GM23248 (cell line): ENCODE results near the gene ZDHHC6. TPM values are rescaled to one million over a fixed set of nuclear protein-coding genes. Genes with fewer than 3 reads are reported as not detected.

Source experiments
- DNase-seq: peaks from one replicate; pipeline ENCODE4 v3.0.0-alpha.2; 2015
- H2AFZ ChIP-seq: fragments of 200-600 bp; sonication (generic); 2 replicates; pipeline ENCODE4 v1.6.1; 2016; ENCODE audit warnings: antibody characterized with exemption
- H3F3A ChIP-seq: fragments of 200-600 bp; sonication (generic); 2 replicates; pipeline ENCODE4 v1.6.1; 2016; ENCODE audit warnings: mild to moderate bottlenecking, antibody characterized with exemption, mixed run types; ENCODE audit not compliant: insufficient read depth
- H3K27ac ChIP-seq: fragments of 200-600 bp; sonication (generic); 2 replicates; pipeline ENCODE4 v1.5.1; 2016; ENCODE audit warnings: mild to moderate bottlenecking
- H3K27me3 ChIP-seq: fragments of 200-600 bp; sonication (generic); replicated peaks from 2 replicates; pipeline ENCODE4 v1.6.1; 2016; ENCODE audit warnings: mild to moderate bottlenecking; ENCODE audit not compliant: insufficient read depth
- H3K36me3 ChIP-seq: fragments of 200-600 bp; sonication (generic); 2 replicates; pipeline ENCODE4 v1.6.1; 2016; ENCODE audit warnings: low read depth, mild to moderate bottlenecking
- H3K4me1 ChIP-seq: fragments of 200-600 bp; sonication (generic); 2 replicates; pipeline ENCODE4 v1.6.1; 2016; ENCODE audit warnings: mild to moderate bottlenecking; ENCODE audit not compliant: insufficient read depth
- H3K4me2 ChIP-seq: fragments of 200-600 bp; sonication (generic); one replicate; pipeline ENCODE4 v1.6.1; 2016; ENCODE audit warnings: mild to moderate bottlenecking; ENCODE audit not compliant: unreplicated experiment
- H3K4me3 ChIP-seq: fragments of 200-600 bp; sonication (generic); 2 replicates; pipeline ENCODE4 v1.5.1; 2016; ENCODE audit warnings: mild to moderate bottlenecking
- H3K79me2 ChIP-seq: fragments of 200-600 bp; sonication (generic); 2 replicates; pipeline ENCODE4 v1.6.1; 2016; ENCODE audit warnings: mild to moderate bottlenecking; ENCODE audit not compliant: insufficient read depth
- H3K9ac ChIP-seq: fragments of 200-600 bp; sonication (generic); 2 replicates; pipeline ENCODE4 v1.6.1; 2016; ENCODE audit warnings: mild to moderate bottlenecking
- H3K9me2 ChIP-seq: fragments of 200-600 bp; sonication (generic); 2 replicates; pipeline ENCODE4 v1.6.1; 2016; ENCODE audit warnings: mixed run types, mild to moderate bottlenecking, moderate library complexity; ENCODE audit not compliant: insufficient read depth
- H3K9me3 ChIP-seq: fragments of 200-600 bp; sonication (generic); one replicate; pipeline ENCODE4 v1.6.1; 2017; ENCODE audit warnings: low read depth
- H4K20me1 ChIP-seq: fragments of 200-600 bp; sonication (generic); 2 replicates; pipeline ENCODE4 v1.6.0; 2016; ENCODE audit not compliant: insufficient read depth
- EZH2 ChIP-seq: fragments of 200-600 bp; sonication (generic); IDR thresholded peaks from 2 replicates; pipeline ENCODE4 v1.6.1; 2018; ENCODE audit warnings: antibody characterized with exemption, mild to moderate bottlenecking; ENCODE audit not compliant: insufficient read depth, poor library complexity, severe bottlenecking
- EZH2phosphoT487 ChIP-seq: fragments of 200-600 bp; sonication (generic); IDR thresholded peaks from 2 replicates; pipeline ENCODE4 v1.6.1; 2018; ENCODE audit warnings: antibody characterized with exemption, moderate library complexity, mild to moderate bottlenecking, low read depth; ENCODE audit not compliant: insufficient read depth
- WGBS, 2 experiments: methylation state at CpG; one replicate each; pipeline ENCODE4 v1.1.6; 2015 to 2017; ENCODE audit warnings: low lambda C conversion rate in 2 of 2, low coverage in 1 of 2; ENCODE audit errors: missing lambda C conversion rate in 2 of 2; 5-methylcytosine and 5-hydroxymethylcytosine counted together
- in situ Hi-C: fragments of 300-500 bp; cut with MboI; formaldehyde crosslinking; loops from 2 replicates; pipeline ENCODE4 v1.15.0; 2020
- polyA plus RNA-seq: library from polyadenylated mRNA; unstranded; fragments of >200 nt; fragmentation: Nextera tagmentation; extraction: Ambion mirVana; gene quantifications from 2 replicates; pipeline ENCODE4 v1.2.1, GENCODE V29; 2016
- total RNA-seq: library from RNA; depleted of rRNA; stranded (reverse); fragments of >200 nt; shearing (Covaris generic); gene quantifications from 2 replicates; pipeline ENCODE4 v1.2.3, GENCODE V29; 2014; rRNA removed

Gene ZDHHC6
- total RNA-seq (23.6 and 30.4 TPM in 2 replicates), polyA plus RNA-seq (44.0 and 47.1 TPM in 2 replicates)

- peaks cover 71% of the 10 kb centered on the region for H3K79me2 ChIP-seq
- in situ Hi-C loops, result loop anchor here (25.0 kb wide), 1 partner anchor 285 kb away; no protein-coding TSS in a partner anchor
Observed at GRCh38 chr10:112446855-112447619, at the start of gene ZDHHC6, which contains the start of gene VTI1A. Gene ZDHHC6 (minus strand): TSS chr10:112446914. CDS start chr10:112445436, 1,478 bp downstream. Gene VTI1A (plus strand): TSS chr10:112447215. CDS start chr10:112447374, 159 bp downstream.

GRCh38 chr10:112492736-112493135, 46.0 kb upstream of the ZDHHC6 start:
- no peak overlapping the region for H2AFZ ChIP-seq
- no peaks in the 10 kb centered on the region for H3K27me3 ChIP-seq
- H3K27ac ChIP-seq, result no peak overlapping the region
- H3F3A ChIP-seq, result peaks cover 4% of the 10 kb centered on the region; the same call in 1 of the 2 replicates
- no peak overlapping the region for H3K4me3 ChIP-seq
- WGBS, 2 experiments, result 96 to 97% methylated on average over 6 of the region's 6 CpGs
- H3K4me1 ChIP-seq, result peaks cover 12% of the 10 kb centered on the region
- no peak overlapping the region for H3K4me2 ChIP-seq
- no peak overlapping the region for H3K9ac ChIP-seq
- H3K79me2 ChIP-seq, result 0 out of 2 replicates have a peak, but pooled peaks cover 16% of the 10 kb centered on the region
- no peaks in the 10 kb centered on the region for H4K20me1 ChIP-seq
- no peaks in the 10 kb centered on the region for H3K9me3 ChIP-seq
- TF ChIP-seq EZH2phosphoT487 (no peak), EZH2 (no peak)
- in situ Hi-C loops, result no loop called here
- DNase-seq, result no peak
- no peaks in the 10 kb centered on the region for H3K9me2 ChIP-seq
- H3K36me3 ChIP-seq, result no peaks in the 10 kb centered on the region

More at GRCh38 chr10:112446855-112447619, at the start of gene ZDHHC6, which contains the start of gene VTI1A:
- no peaks in the 10 kb centered on the region for H3K9me3 ChIP-seq
- H3K36me3 ChIP-seq, result peaks cover 14% of the 10 kb centered on the region
- DNase-seq, result peak; percentile 94
- peak within 1 kb of the TSS; percentile 97 for H2AFZ ChIP-seq
- peak within 1 kb of the TSS; percentile 93 for H3K27ac ChIP-seq
- no peaks in the 10 kb centered on the region for H3K27me3 ChIP-seq
- H3K9ac ChIP-seq, result peak within 1 kb of the TSS; percentile 93
- no peaks in the 10 kb centered on the region for H4K20me1 ChIP-seq
- no peak for TF ChIP-seq EZH2phosphoT487
- TF ChIP-seq EZH2, result no peak
- H3K4me2 ChIP-seq, result peak within 1 kb of the TSS; percentile 92
- H3K4me3 ChIP-seq, result peak within 1 kb of the TSS; percentile 96
- no peaks in the 10 kb centered on the region for H3F3A ChIP-seq
- 1% methylated on average over 59 of the region's 59 CpGs for WGBS, 2 experiments
- peaks cover 13% of the 10 kb centered on the region for H3K4me1 ChIP-seq
- H3K9me2 ChIP-seq, result no peaks in the 10 kb centered on the region

- no peak for TF ChIP-seq EZH2
- no peak for TF ChIP-seq EZH2phosphoT487
- Histone ChIP-seq H3K36me3 (no peaks in the 10 kb centered on the region), H3K4me2 (peak overlapping the region; percentile 11), H3K27ac (0 out of 2 replicates have a peak overlapping the region, but pooled peaks have one; percentile 25), H4K20me1 (no peaks in the 10 kb centered on the region), H3K4me3 (no peak overlapping the region), H3K9me2 (no peaks in the 10 kb centered on the region), H3K4me1 (peaks cover 12% of the 10 kb centered on the region), H3K79me2 (0 out of 2 replicates have a peak, but pooled peaks cover 19% of the 10 kb centered on the region), H3K27me3 (no peaks in the 10 kb centered on the region), H3K9me3 (no peaks in the 10 kb centered on the region), H2AFZ (no peak overlapping the region), H3K9ac (no peak overlapping the region), H3F3A (peaks cover 4% of the 10 kb centered on the region; the same call in 1 of the 2 replicates)
- DNase-seq, result peak; percentile 58
- in situ Hi-C loops, result no loop called here
Observed at GRCh38 chr10:112491144-112491543, 44.4 kb upstream of the ZDHHC6 start.

GRCh38 chr10:112490545-112490944, 43.8 kb upstream of the ZDHHC6 start:
- H3K9ac ChIP-seq, result no peak overlapping the region
- no peaks in the 10 kb centered on the region for H4K20me1 ChIP-seq
- in situ Hi-C loops, result no loop called here
- no peak overlapping the region for H3K4me3 ChIP-seq
- peaks cover 4% of the 10 kb centered on the region; the same call in 1 of the 2 replicates for H3F3A ChIP-seq
- 50 to 59% methylated on average over 2 of the region's 2 CpGs for WGBS, 2 experiments
- no peak overlapping the region for H2AFZ ChIP-seq
- H3K79me2 ChIP-seq, result 0 out of 2 replicates have a peak, but pooled peaks cover 19% of the 10 kb centered on the region
- TF ChIP-seq EZH2 (no peak), EZH2phosphoT487 (no peak)
- no peaks in the 10 kb centered on the region for H3K27me3 ChIP-seq
- DNase-seq, result peak; percentile 12
- H3K27ac ChIP-seq, result no peak overlapping the region
- H3K9me3 ChIP-seq, result no peaks in the 10 kb centered on the region
- H3K4me2 ChIP-seq, result no peak overlapping the region
- no peaks in the 10 kb centered on the region for H3K36me3 ChIP-seq
- peaks cover 12% of the 10 kb centered on the region for H3K4me1 ChIP-seq
- H3K9me2 ChIP-seq, result no peaks in the 10 kb centered on the region
